Measurements from ENCODE around the gene RAD51B. TPM values are rescaled to one million over a fixed set of nuclear protein-coding genes. Genes with fewer than 3 reads are reported as not detected.

Gene RAD51B
- total and polyA plus RNA-seq, 2 donors (not counting 1 experiment from before 2014, with no cell fraction given): 4.6 to 16.3 TPM

GRCh38 chr14:68082698-68083291 is 263.2 kb downstream of the RAD51B start:
- no peak for DNase-seq (ENCODE audit: low read depth in 2 of 2)
- Histone ChIP-seq H3K4me1 (ENCODE audit: control insufficient read depth, extremely low read depth, insufficient read depth, low read length) (no peaks in the 10 kb centered on the region), H3K9ac (ENCODE audit: insufficient read depth, low read length) (no peak overlapping the region), H3K79me2 (ENCODE audit: control insufficient read depth, insufficient read depth, low read length) (no peaks in the 10 kb centered on the region), H2AFZ (ENCODE audit: low read length) (no peak overlapping the region), H3K4me3 (replicated peaks in 1 of 4; ENCODE audit: control extremely low read depth in 1 of 4, insufficient read depth in 1 of 4, low read depth in 3 of 4, low read length in 4 of 4) (no peak overlapping the region), H3K27me3 (ENCODE audit: control insufficient read depth, insufficient read depth, low read length) (no peaks in the 10 kb centered on the region), H3K27ac (ENCODE audit: insufficient read depth, low read length) (no peak overlapping the region), H3K9me3 (ENCODE audit: control insufficient read depth, insufficient read depth, low read depth, low read length) (no peaks in the 10 kb centered on the region), H4K20me1 (ENCODE audit: control insufficient read depth, extremely low read depth, insufficient read depth, low read length) (no peaks in the 10 kb centered on the region), H3K36me3 (ENCODE audit: control insufficient read depth, insufficient read depth, low read length) (no peaks in the 10 kb centered on the region), H3K4me2 (ENCODE audit: extremely low read depth, insufficient read depth, low read length) (no peak overlapping the region)
- TF ChIP-seq EZH2 (IDR thresholded peaks at IDR 0.05; ENCODE audit: low read length, missing control alignments) (no peak), CTCF (conservative IDR thresholded peaks at IDR 0.05 in 1 of 2, IDR thresholded peaks at IDR 0.05 in 1 of 2; ENCODE audit: low read depth in 1 of 2, low read length in 2 of 2) (no peak)

GRCh38 chr14:68084256-68084655 is 264.7 kb downstream of the RAD51B start:
- Histone ChIP-seq H4K20me1 (ENCODE audit: control insufficient read depth, extremely low read depth, insufficient read depth, low read length) (no peaks in the 10 kb centered on the region), H3K36me3 (ENCODE audit: control insufficient read depth, insufficient read depth, low read length) (no peaks in the 10 kb centered on the region), H3K9me3 (ENCODE audit: control insufficient read depth, insufficient read depth, low read depth, low read length) (no peaks in the 10 kb centered on the region), H3K9ac (ENCODE audit: insufficient read depth, low read length) (no peak overlapping the region), H3K79me2 (ENCODE audit: control insufficient read depth, insufficient read depth, low read length) (no peaks in the 10 kb centered on the region), H3K4me3 (replicated peaks in 1 of 4; ENCODE audit: control extremely low read depth in 1 of 4, insufficient read depth in 1 of 4, low read depth in 3 of 4, low read length in 4 of 4) (no peak overlapping the region), H3K27me3 (ENCODE audit: control insufficient read depth, insufficient read depth, low read length) (no peaks in the 10 kb centered on the region), H3K4me1 (ENCODE audit: control insufficient read depth, extremely low read depth, insufficient read depth, low read length) (no peaks in the 10 kb centered on the region), H3K4me2 (ENCODE audit: extremely low read depth, insufficient read depth, low read length) (no peak overlapping the region), H2AFZ (ENCODE audit: low read length) (no peak overlapping the region), H3K27ac (ENCODE audit: insufficient read depth, low read length) (no peak overlapping the region)
- DNase-seq (ENCODE audit: low read depth in 2 of 2): peak; percentile 23 to 49
- TF ChIP-seq CTCF (conservative IDR thresholded peaks at IDR 0.05 in 1 of 2, IDR thresholded peaks at IDR 0.05 in 1 of 2; ENCODE audit: low read depth in 1 of 2, low read length in 2 of 2): peak in 1 of 2 donors; percentile 39
- TF ChIP-seq EZH2 (IDR thresholded peaks at IDR 0.05; ENCODE audit: low read length, missing control alignments): no peak

GRCh38 chr14:68085742-68086141 is 266.2 kb downstream of the RAD51B start:
- no peaks in the 10 kb centered on the region for H3K79me2 ChIP-seq (ENCODE audit: control insufficient read depth, insufficient read depth, low read length)
- H3K27ac ChIP-seq (ENCODE audit: insufficient read depth, low read length): no peak overlapping the region
- H3K9ac ChIP-seq (ENCODE audit: insufficient read depth, low read length): no peak overlapping the region
- H3K36me3 ChIP-seq (ENCODE audit: control insufficient read depth, insufficient read depth, low read length): no peaks in the 10 kb centered on the region
- no peaks in the 10 kb centered on the region for H4K20me1 ChIP-seq (ENCODE audit: control insufficient read depth, extremely low read depth, insufficient read depth, low read length)
- TF ChIP-seq EZH2 (IDR thresholded peaks at IDR 0.05; ENCODE audit: low read length, missing control alignments) (no peak), CTCF (conservative IDR thresholded peaks at IDR 0.05 in 1 of 2, IDR thresholded peaks at IDR 0.05 in 1 of 2; ENCODE audit: low read depth in 1 of 2, low read length in 2 of 2) (no peak)
- no peak for DNase-seq (ENCODE audit: low read depth in 2 of 2)
- H3K4me3 ChIP-seq (replicated peaks in 1 of 4; ENCODE audit: control extremely low read depth in 1 of 4, insufficient read depth in 1 of 4, low read depth in 3 of 4, low read length in 4 of 4): no peak overlapping the region
- no peaks in the 10 kb centered on the region for H3K9me3 ChIP-seq (ENCODE audit: control insufficient read depth, insufficient read depth, low read depth, low read length)
- no peaks in the 10 kb centered on the region for H3K27me3 ChIP-seq (ENCODE audit: control insufficient read depth, insufficient read depth, low read length)
- H3K4me1 ChIP-seq (ENCODE audit: control insufficient read depth, extremely low read depth, insufficient read depth, low read length): no peaks in the 10 kb centered on the region
- H2AFZ ChIP-seq (ENCODE audit: low read length): no peak overlapping the region
- no peak overlapping the region for H3K4me2 ChIP-seq (ENCODE audit: extremely low read depth, insufficient read depth, low read length)
